ENCODE results near the gene HHATL.

GRCh38 chr3:42663581-42664437 is 38.8 kb downstream of the HHATL start:
- TF ChIP-seq, protein P1, sequence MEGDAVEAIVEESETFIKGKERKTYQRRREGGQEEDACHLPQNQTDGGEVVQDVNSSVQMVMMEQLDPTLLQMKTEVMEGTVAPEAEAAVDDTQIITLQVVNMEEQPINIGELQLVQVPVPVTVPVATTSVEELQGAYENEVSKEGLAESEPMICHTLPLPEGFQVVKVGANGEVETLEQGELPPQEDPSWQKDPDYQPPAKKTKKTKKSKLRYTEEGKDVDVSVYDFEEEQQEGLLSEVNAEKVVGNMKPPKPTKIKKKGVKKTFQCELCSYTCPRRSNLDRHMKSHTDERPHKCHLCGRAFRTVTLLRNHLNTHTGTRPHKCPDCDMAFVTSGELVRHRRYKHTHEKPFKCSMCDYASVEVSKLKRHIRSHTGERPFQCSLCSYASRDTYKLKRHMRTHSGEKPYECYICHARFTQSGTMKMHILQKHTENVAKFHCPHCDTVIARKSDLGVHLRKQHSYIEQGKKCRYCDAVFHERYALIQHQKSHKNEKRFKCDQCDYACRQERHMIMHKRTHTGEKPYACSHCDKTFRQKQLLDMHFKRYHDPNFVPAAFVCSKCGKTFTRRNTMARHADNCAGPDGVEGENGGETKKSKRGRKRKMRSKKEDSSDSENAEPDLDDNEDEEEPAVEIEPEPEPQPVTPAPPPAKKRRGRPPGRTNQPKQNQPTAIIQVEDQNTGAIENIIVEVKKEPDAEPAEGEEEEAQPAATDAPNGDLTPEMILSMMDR (conservative IDR thresholded peaks at IDR 0.05; ENCODE audit: low read length): no peak
- no peak for TF ChIP-seq EZH2phosphoT487 (IDR thresholded peaks at IDR 0.05; ENCODE audit: borderline replicate concordance, low read depth, low read length)
